Middle frontal gyrus (tissue), 1 donor: ENCODE results near the gene GPR65.

ENCODE experiments used
- DNase-seq: peaks from one replicate; pipeline ENCODE4 v3.0.0-alpha.2; 2015; ENCODE audit warnings: low spot score; ENCODE audit errors: extremely low spot score

The GPR65 gene

GRCh38 chr14:88037325-88037724 is 32.4 kb downstream of the GPR65 start:
- DNase-seq, result no peak

- no peak for DNase-seq
Observed at GRCh38 chr14:88039197-88039596, 34.3 kb downstream of the GPR65 start.

- peak; percentile 14 for DNase-seq
Observed at GRCh38 chr14:88040146-88040545, 35.2 kb downstream of the GPR65 start.

- no peak for DNase-seq
Observed at GRCh38 chr14:88043529-88044443, 38.9 kb downstream of the GPR65 start.

GRCh38 chr14:88044444-88044758 is 39.5 kb downstream of the GPR65 start:
- DNase-seq, result no peak

- no peak for DNase-seq
Observed at GRCh38 chr14:88044776-88045446, 40.0 kb downstream of the GPR65 start.

- no peak for DNase-seq
Observed at GRCh38 chr14:88045705-88046104, 40.8 kb downstream of the GPR65 start.

GRCh38 chr14:88048351-88048750 is 43.4 kb downstream of the GPR65 start:
- no peak for DNase-seq

- no peak for DNase-seq
Observed at GRCh38 chr14:88049266-88049665, 44.3 kb downstream of the GPR65 start.

GRCh38 chr14:88049936-88050335 is 45.0 kb downstream of the GPR65 start:
- DNase-seq, result no peak

GRCh38 chr14:88060576-88060975 is 55.6 kb downstream of the GPR65 start:
- no peak for DNase-seq

- DNase-seq, result no peak
Observed at GRCh38 chr14:88063811-88064210, 58.9 kb downstream of the GPR65 start.
